KMS-11 (cell line): ENCODE data around the gene C10orf120.
A peak's percentile ranks its signal among the peaks of the same experiment; 100 is the strongest.

Experiments used
- H2AFZ ChIP-seq: fragments of 200-600 bp; sonication (generic); 2 replicates; pipeline ENCODE4 v1.6.1; 2016; ENCODE audit warnings: antibody characterized with exemption, mixed run types, low read depth
- H3K27ac ChIP-seq: fragments of 200-600 bp; sonication (generic); 2 replicates; pipeline ENCODE4 v1.6.1; 2016; ENCODE audit warnings: mild to moderate bottlenecking, mixed run types
- H3K27me3 ChIP-seq: fragments of 200-600 bp; sonication (generic); 2 replicates; pipeline ENCODE4 v1.6.1; 2017; ENCODE audit warnings: mild to moderate bottlenecking, low read depth, mixed run types, moderate library complexity; ENCODE audit not compliant: insufficient read depth
- H3K36me3 ChIP-seq: fragments of 200-600 bp; sonication (generic); 2 replicates; pipeline ENCODE4 v1.6.1; 2017; ENCODE audit warnings: mild to moderate bottlenecking, mixed run types; ENCODE audit not compliant: insufficient read depth
- H3K4me1 ChIP-seq: fragments of 200-600 bp; sonication (generic); 2 replicates; pipeline ENCODE4 v1.6.1; 2016; ENCODE audit warnings: mild to moderate bottlenecking, low read depth, mixed run types; ENCODE audit not compliant: poor library complexity, severe bottlenecking
- H3K4me2 ChIP-seq: fragments of 200-600 bp; sonication (generic); 2 replicates; pipeline ENCODE4 v1.7.0; 2016; ENCODE audit warnings: mild to moderate bottlenecking, mixed run types
- H3K4me3 ChIP-seq: fragments of 200-600 bp; sonication (generic); IDR thresholded peaks from 2 replicates; pipeline ENCODE4 v1.6.1; 2017; ENCODE audit warnings: low read depth, low read length, mixed read lengths; ENCODE audit not compliant: insufficient read depth
- H3K79me2 ChIP-seq: fragments of 200-600 bp; sonication (generic); 2 replicates; pipeline ENCODE4 v1.6.1; 2016; ENCODE audit warnings: low read depth, mixed run types; ENCODE audit not compliant: insufficient read depth
- H3K9ac ChIP-seq: fragments of 200-600 bp; sonication (generic); 2 replicates; pipeline ENCODE4 v1.6.1; 2016; ENCODE audit warnings: mild to moderate bottlenecking, mixed run types
- H4K20me1 ChIP-seq: fragments of 200-600 bp; sonication (generic); 2 replicates; pipeline ENCODE4 v1.6.1; 2016; ENCODE audit warnings: mild to moderate bottlenecking, mixed run types; ENCODE audit not compliant: insufficient read depth
- TF ChIP-seq, protein P1 (sequence below): fragments of 200-600 bp; sonication (generic); conservative IDR thresholded peaks from 2 replicates; pipeline ENCODE4 v1.6.1; 2017; ENCODE audit warnings: low read depth, mild to moderate bottlenecking, antibody characterized with exemption, low read length, moderate library complexity, mixed read lengths

Gene C10orf120

GRCh38 chr10:122673269-122673668, 26.4 kb downstream of the C10orf120 start:
- Histone ChIP-seq H3K4me1 (peaks cover 30% of the 10 kb centered on the region), H3K27me3 (no peaks in the 10 kb centered on the region)

DNA sequence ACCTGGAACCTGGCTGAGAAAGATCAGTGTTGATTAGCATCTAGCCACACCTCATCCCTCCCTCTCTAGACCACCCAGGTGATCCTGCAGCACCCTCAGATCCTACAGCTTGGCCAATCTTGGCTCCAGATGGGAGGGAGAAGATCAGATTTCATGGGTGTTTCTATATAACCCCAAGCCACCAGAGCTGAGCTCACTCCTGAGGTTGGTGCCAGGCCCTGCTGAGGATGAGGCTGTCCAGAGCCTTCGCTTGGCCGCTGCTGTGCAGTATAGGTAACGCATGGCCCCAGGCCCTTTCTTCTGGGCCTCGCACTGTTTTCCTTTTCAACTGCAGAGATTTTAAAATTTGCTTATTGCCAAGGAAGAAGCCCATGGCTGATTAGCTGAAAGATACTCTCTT, 27.0 kb downstream of the C10orf120 start:
- H3K9ac ChIP-seq, result no peak overlapping the region
- no peaks in the 10 kb centered on the region for H3K27me3 ChIP-seq
- no peak overlapping the region for H2AFZ ChIP-seq
- H3K4me1 ChIP-seq, result peaks cover 30% of the 10 kb centered on the region
- no peak overlapping the region for H3K27ac ChIP-seq
- H3K4me3 ChIP-seq, result no peak overlapping the region
- TF ChIP-seq, protein P1, sequence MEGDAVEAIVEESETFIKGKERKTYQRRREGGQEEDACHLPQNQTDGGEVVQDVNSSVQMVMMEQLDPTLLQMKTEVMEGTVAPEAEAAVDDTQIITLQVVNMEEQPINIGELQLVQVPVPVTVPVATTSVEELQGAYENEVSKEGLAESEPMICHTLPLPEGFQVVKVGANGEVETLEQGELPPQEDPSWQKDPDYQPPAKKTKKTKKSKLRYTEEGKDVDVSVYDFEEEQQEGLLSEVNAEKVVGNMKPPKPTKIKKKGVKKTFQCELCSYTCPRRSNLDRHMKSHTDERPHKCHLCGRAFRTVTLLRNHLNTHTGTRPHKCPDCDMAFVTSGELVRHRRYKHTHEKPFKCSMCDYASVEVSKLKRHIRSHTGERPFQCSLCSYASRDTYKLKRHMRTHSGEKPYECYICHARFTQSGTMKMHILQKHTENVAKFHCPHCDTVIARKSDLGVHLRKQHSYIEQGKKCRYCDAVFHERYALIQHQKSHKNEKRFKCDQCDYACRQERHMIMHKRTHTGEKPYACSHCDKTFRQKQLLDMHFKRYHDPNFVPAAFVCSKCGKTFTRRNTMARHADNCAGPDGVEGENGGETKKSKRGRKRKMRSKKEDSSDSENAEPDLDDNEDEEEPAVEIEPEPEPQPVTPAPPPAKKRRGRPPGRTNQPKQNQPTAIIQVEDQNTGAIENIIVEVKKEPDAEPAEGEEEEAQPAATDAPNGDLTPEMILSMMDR, result no peak
- H4K20me1 ChIP-seq, result no peaks in the 10 kb centered on the region
- H3K36me3 ChIP-seq, result no peaks in the 10 kb centered on the region
- H3K4me2 ChIP-seq, result no peak overlapping the region
- no peaks in the 10 kb centered on the region for H3K79me2 ChIP-seq

More at GRCh38 chr10:122673269-122673668, 26.4 kb downstream of the C10orf120 start:
- Histone ChIP-seq H3K9ac (no peak overlapping the region), H3K27ac (no peak overlapping the region), H3K4me2 (no peak overlapping the region), H3K36me3 (no peaks in the 10 kb centered on the region), H3K4me3 (no peak overlapping the region), H3K79me2 (no peaks in the 10 kb centered on the region), H4K20me1 (no peaks in the 10 kb centered on the region), H2AFZ (no peak overlapping the region)
- TF ChIP-seq, protein P1, result no peak

DNA sequence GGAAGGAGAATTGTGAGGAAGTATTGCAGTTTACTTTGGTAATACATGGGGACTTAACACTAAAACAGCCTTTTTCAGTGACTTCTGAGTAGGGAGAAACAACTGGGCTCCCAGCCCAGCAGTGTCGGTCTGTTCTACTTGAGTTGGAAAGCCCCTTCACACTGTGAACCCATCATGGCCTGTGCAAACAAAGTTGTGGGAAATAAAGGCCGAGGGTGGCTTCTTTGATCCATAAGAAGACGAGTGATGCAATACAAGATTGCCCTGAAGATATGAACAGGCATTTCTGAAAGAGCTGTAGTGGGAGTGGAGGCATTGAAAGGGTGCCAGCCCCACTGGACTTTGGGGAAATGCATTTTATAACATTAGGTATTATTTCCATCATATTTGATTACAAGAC, 28.3 kb downstream of the C10orf120 start:
- Histone ChIP-seq H3K4me2 (no peak overlapping the region; the same call in 1 of the 2 replicates), H3K9ac (no peak overlapping the region), H3K27ac (no peak overlapping the region), H4K20me1 (no peaks in the 10 kb centered on the region), H2AFZ (no peak overlapping the region), H3K4me3 (no peak overlapping the region), H3K4me1 (peaks cover 30% of the 10 kb centered on the region), H3K27me3 (no peaks in the 10 kb centered on the region), H3K36me3 (no peaks in the 10 kb centered on the region), H3K79me2 (no peaks in the 10 kb centered on the region)
- TF ChIP-seq, protein P1, result no peak

DNA sequence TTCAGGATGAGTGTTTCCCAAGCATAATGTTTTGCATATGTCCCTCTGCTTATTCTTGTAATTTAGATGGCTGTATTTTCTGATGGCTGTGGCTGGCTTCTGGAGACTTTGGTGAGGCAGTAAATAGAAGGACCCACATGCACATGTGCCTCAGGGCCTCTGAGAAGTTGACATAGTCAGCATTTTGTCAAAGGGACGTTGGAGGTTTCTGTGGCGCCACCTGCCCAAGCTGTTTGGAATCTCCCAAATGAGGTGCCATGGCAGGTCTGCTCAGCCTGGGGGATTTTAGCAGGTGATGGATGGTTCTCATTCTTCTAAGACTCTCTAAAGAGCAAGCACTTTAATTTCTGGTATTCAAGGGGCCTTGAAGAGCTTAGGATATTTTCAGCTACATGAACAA, 29.8 kb downstream of the C10orf120 start:
- Histone ChIP-seq H2AFZ (no peak overlapping the region), H3K9ac (no peak overlapping the region), H3K36me3 (no peaks in the 10 kb centered on the region), H3K4me3 (no peak overlapping the region), H3K79me2 (no peaks in the 10 kb centered on the region), H4K20me1 (no peaks in the 10 kb centered on the region), H3K4me2 (no peak overlapping the region), H3K27ac (no peak overlapping the region), H3K4me1 (peaks cover 30% of the 10 kb centered on the region), H3K27me3 (no peaks in the 10 kb centered on the region)
- TF ChIP-seq, protein P1, result 0 out of 2 replicates have a peak, but pooled peaks have one; percentile 28
